ENCODE data around the gene POU2F2. TPM values are rescaled to one million over a fixed set of nuclear protein-coding genes. Genes with fewer than 3 reads are reported as not detected.

POU2F2 gene
- total RNA-seq, 5 donors from 2014 or later (not counting 1 experiment from before 2014, with no cell fraction given) = 27.9 to 71.7 (median 59.5) TPM

GRCh38 chr19:42152910-42153671, 20.8 kb upstream of the POU2F2 start:
- H3K27me3 Mint-ChIP-seq = peaks cover 0 to 5% of the 10 kb centered on the region in 2 donors
- no peak for ATAC-seq (replicated peaks in 1 of 4)
- CTCF ChIA-PET = interaction anchor here in 1 of 2 donors (0.5 kb wide), 1 partner anchor 164 kb away, joined by 7 read pairs; no protein-coding TSS in a partner anchor
- Histone ChIP-seq H3K27me3 (replicated peaks in 1 of 2; ENCODE audit: control insufficient read depth in 2 of 2, extremely low read depth in 1 of 2, insufficient read depth in 2 of 2, low read length in 1 of 2) (peaks cover 0 to 24% of the 10 kb centered on the region in 2 experiments), H3K4me3 (ENCODE audit: control insufficient read depth in 1 of 2, extremely low read depth in 1 of 2, low read length in 1 of 2) (no peak overlapping the region), H3K9me3 (no peaks in the 10 kb centered on the region), H3K36me3 (ENCODE audit: control insufficient read depth in 2 of 2, extremely low read depth in 1 of 2, insufficient read depth in 1 of 2, low read length in 1 of 2) (no peaks in the 10 kb centered on the region), H3K4me1 (ENCODE audit: control insufficient read depth in 1 of 2, extremely low read depth in 1 of 2, insufficient read depth in 2 of 2, low read length in 2 of 2) (peaks cover 21 to 30% of the 10 kb centered on the region in 2 experiments), H3K27ac (ENCODE audit: low read length) (no peak overlapping the region)
- no peak overlapping the region for H3K27ac Mint-ChIP-seq
- H3K4me3 Mint-ChIP-seq = no peak overlapping the region
- WGBS (ENCODE audit: insufficient coverage) = 93% methylated on average over 21 of the region's 25 CpGs
- no peaks in the 10 kb centered on the region for H3K9me3 Mint-ChIP-seq
- H3K4me1 Mint-ChIP-seq = peaks cover 33 to 38% (median 34%) of the 10 kb centered on the region in 3 donors
- POLR2A ChIA-PET = interaction anchor here in 1 of 2 donors (0.6 kb wide), 1 partner anchor 12 kb away, joined by 16 read pairs; no protein-coding TSS in a partner anchor
- DNase-seq = no peak
- peaks cover 16% of the 10 kb centered on the region for H3K36me3 Mint-ChIP-seq

DNA sequence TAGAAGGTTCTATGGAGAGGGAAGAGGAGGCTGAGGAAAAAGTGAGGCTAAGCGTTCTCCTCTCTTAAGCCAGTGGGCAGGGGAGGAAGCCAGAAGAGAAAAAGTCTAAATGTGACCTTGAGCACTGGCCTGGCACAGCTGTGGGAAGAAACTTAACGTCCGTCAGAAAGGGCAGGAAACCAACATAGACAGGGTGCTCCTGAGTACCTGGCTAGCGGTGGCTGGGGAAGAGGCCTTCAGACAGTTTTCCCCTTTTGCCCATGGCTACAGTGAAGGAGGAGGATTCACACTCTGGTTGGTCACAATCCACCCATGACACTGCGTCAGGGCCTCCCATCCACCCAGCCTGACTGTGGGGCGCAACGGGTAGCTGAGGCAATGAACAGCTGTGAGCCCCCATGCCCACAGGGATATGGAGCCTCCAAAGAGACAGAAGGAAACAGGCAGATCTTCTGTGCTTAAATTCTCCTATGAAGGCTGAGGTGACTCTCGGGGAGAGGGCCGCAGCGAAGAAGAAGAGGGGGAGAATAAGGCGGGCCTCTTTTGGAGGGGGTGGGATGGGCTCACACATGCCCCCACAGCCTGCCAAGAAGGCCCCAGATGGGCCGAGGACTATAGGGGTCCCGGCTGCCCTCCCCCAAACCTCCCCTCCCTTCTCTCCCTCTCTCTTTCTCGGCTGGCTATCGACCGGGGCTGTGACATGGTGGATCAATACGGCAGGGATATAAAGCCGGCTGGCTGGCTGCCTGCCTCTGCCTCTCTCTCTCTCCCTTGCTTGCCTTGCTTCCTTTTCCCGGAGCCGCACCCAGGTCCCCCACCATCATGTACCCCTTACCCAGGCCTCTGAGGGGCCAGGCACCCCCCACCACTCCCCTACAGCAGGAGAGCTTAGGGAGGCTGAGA, 19.8 kb upstream of the POU2F2 start:
- CTCF ChIA-PET = no interaction called here

GRCh38 chr19:42150911-42151361, 18.7 kb upstream of the POU2F2 start:
- Histone ChIP-seq H3K27ac (ENCODE audit: low read length) (no peak overlapping the region), H3K4me1 (ENCODE audit: control insufficient read depth in 1 of 2, extremely low read depth in 1 of 2, insufficient read depth in 2 of 2, low read length in 2 of 2) (peaks cover 28 to 38% of the 10 kb centered on the region in 2 experiments), H3K4me3 (ENCODE audit: control insufficient read depth in 1 of 2, extremely low read depth in 1 of 2, low read length in 1 of 2) (no peak overlapping the region), H3K27me3 (replicated peaks in 1 of 2; ENCODE audit: control insufficient read depth in 2 of 2, extremely low read depth in 1 of 2, insufficient read depth in 2 of 2, low read length in 1 of 2) (peaks cover 0 to 24% of the 10 kb centered on the region in 2 experiments), H3K9me3 (no peaks in the 10 kb centered on the region), H3K36me3 (ENCODE audit: control insufficient read depth in 2 of 2, extremely low read depth in 1 of 2, insufficient read depth in 1 of 2, low read length in 1 of 2) (no peaks in the 10 kb centered on the region)
- Mint-ChIP-seq H3K27me3 (peaks cover 0 to 5% of the 10 kb centered on the region in 2 donors), H3K4me3 (no peak overlapping the region), H3K27ac (no peak overlapping the region), H3K4me1 (peaks cover 38 to 40% (median 39%) of the 10 kb centered on the region in 3 donors), H3K9me3 (no peaks in the 10 kb centered on the region), H3K36me3 (peaks cover 16% of the 10 kb centered on the region)
- ATAC-seq (replicated peaks in 1 of 4) (no peak), DNase-seq (no peak)
- ChIA-PET CTCF (no interaction called here), POLR2A (no interaction called here)
- WGBS (ENCODE audit: insufficient coverage) = 100% methylated on average over 1 of the region's 9 CpGs

More for the DNA sequence above, 19.8 kb upstream of the POU2F2 start:
- Mint-ChIP-seq H3K9me3 (no peaks in the 10 kb centered on the region), H3K4me3 (no peak overlapping the region), H3K36me3 (peaks cover 11% of the 10 kb centered on the region), H3K27ac (no peak overlapping the region), H3K4me1 (peaks cover 38 to 40% (median 39%) of the 10 kb centered on the region in 3 donors), H3K27me3 (peaks cover 0 to 5% of the 10 kb centered on the region in 2 donors)
- no peaks in the 10 kb centered on the region for H3K36me3 ChIP-seq (ENCODE audit: control insufficient read depth in 2 of 2, extremely low read depth in 1 of 2, insufficient read depth in 1 of 2, low read length in 1 of 2)
- POLR2A ChIA-PET = no interaction called here
- 92% methylated on average over 11 of the region's 20 CpGs for WGBS (ENCODE audit: insufficient coverage)
- H3K4me1 ChIP-seq (ENCODE audit: control insufficient read depth in 1 of 2, extremely low read depth in 1 of 2, insufficient read depth in 2 of 2, low read length in 2 of 2) = peaks cover 28 to 38% of the 10 kb centered on the region in 2 experiments
- ATAC-seq (replicated peaks in 1 of 4) = no peak
- no peak for DNase-seq
- H3K4me3 ChIP-seq (ENCODE audit: control insufficient read depth in 1 of 2, extremely low read depth in 1 of 2, low read length in 1 of 2) = no peak overlapping the region
- H3K27me3 ChIP-seq (replicated peaks in 1 of 2; ENCODE audit: control insufficient read depth in 2 of 2, extremely low read depth in 1 of 2, insufficient read depth in 2 of 2, low read length in 1 of 2) = peaks cover 0 to 24% of the 10 kb centered on the region in 2 experiments
- no peak overlapping the region for H3K27ac ChIP-seq (ENCODE audit: low read length)
- H3K9me3 ChIP-seq = no peaks in the 10 kb centered on the region

DNA sequence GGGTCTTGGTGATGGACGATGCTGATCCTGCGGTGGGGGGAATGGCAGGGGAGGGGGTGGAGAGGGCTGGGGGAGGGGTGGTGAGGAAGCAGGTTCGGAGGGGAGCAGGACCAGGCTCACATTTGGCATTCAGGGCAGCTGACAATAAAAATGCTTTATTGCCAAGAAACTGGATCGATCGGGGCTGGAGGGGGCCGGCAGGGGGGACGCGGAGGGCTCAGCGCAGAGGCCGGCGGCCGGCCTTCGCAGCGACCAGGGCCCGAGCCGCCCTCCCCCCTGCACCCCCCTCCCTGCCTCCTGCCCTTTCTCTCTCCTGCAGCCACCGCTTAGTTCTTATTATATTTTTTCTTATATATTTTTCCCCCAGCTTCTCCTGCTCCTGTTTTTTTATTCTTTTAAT, 18.1 kb upstream of the POU2F2 start:
- peaks cover 34 to 35% (median 35%) of the 10 kb centered on the region in 3 donors for H3K4me1 Mint-ChIP-seq
- H3K27me3 ChIP-seq (replicated peaks in 1 of 2; ENCODE audit: control insufficient read depth in 2 of 2, extremely low read depth in 1 of 2, insufficient read depth in 2 of 2, low read length in 1 of 2) = peaks cover 0 to 24% of the 10 kb centered on the region in 2 experiments
- ATAC-seq (replicated peaks in 1 of 4) (no peak), DNase-seq (no peak)
- H3K27ac Mint-ChIP-seq = no peak overlapping the region
- ChIA-PET CTCF (interaction anchor here (0.6 to 0.7 kb wide), 2 partner anchors 10 to 170 kb away, joined by 3 to 4 read pairs; no protein-coding TSS in a partner anchor), POLR2A (no interaction called here)
- H3K27me3 Mint-ChIP-seq = peaks cover 0 to 5% of the 10 kb centered on the region in 2 donors
- H3K4me3 Mint-ChIP-seq = no peak overlapping the region
- peaks cover 28 to 35% of the 10 kb centered on the region in 2 experiments for H3K4me1 ChIP-seq (ENCODE audit: control insufficient read depth in 1 of 2, extremely low read depth in 1 of 2, insufficient read depth in 2 of 2, low read length in 2 of 2)
- no peaks in the 10 kb centered on the region for H3K36me3 ChIP-seq (ENCODE audit: control insufficient read depth in 2 of 2, extremely low read depth in 1 of 2, insufficient read depth in 1 of 2, low read length in 1 of 2)
- no peaks in the 10 kb centered on the region for H3K9me3 Mint-ChIP-seq
- 73% methylated on average over 2 of the region's 17 CpGs for whole genome bisulfite sequencing (ENCODE audit: insufficient coverage)
- no peak overlapping the region for H3K4me3 ChIP-seq (ENCODE audit: control insufficient read depth in 1 of 2, extremely low read depth in 1 of 2, low read length in 1 of 2)
- peaks cover 17% of the 10 kb centered on the region for H3K36me3 Mint-ChIP-seq
- H3K27ac ChIP-seq (ENCODE audit: low read length) = no peak overlapping the region
- H3K9me3 ChIP-seq = no peaks in the 10 kb centered on the region

- Histone ChIP-seq H3K36me3 (ENCODE audit: control insufficient read depth in 2 of 2, extremely low read depth in 1 of 2, insufficient read depth in 1 of 2, low read length in 1 of 2) (no peaks in the 10 kb centered on the region), H3K9me3 (no peaks in the 10 kb centered on the region), H3K27ac (ENCODE audit: low read length) (no peak overlapping the region), H3K27me3 (replicated peaks in 1 of 2; ENCODE audit: control insufficient read depth in 2 of 2, extremely low read depth in 1 of 2, insufficient read depth in 2 of 2, low read length in 1 of 2) (peaks cover 0 to 24% of the 10 kb centered on the region in 2 experiments), H3K4me3 (ENCODE audit: control insufficient read depth in 1 of 2, extremely low read depth in 1 of 2, low read length in 1 of 2) (no peak overlapping the region), H3K4me1 (ENCODE audit: control insufficient read depth in 1 of 2, extremely low read depth in 1 of 2, insufficient read depth in 2 of 2, low read length in 2 of 2) (peaks cover 23 to 27% of the 10 kb centered on the region in 2 experiments)
- Mint-ChIP-seq H3K36me3 (peaks cover 21% of the 10 kb centered on the region), H3K4me3 (peak overlapping the region in 1 of 3 donors; percentile 7), H3K9me3 (no peaks in the 10 kb centered on the region), H3K27me3 (peaks cover 0 to 5% of the 10 kb centered on the region in 2 donors), H3K4me1 (peaks cover 27 to 28% (median 27%) of the 10 kb centered on the region in 3 donors), H3K27ac (no peak overlapping the region)
- ATAC-seq (replicated peaks in 1 of 4) = no peak
- ChIA-PET CTCF (interaction anchor here (0.6 to 0.7 kb wide), 2 partner anchors 9 to 170 kb away, joined by 3 to 4 read pairs; no protein-coding TSS in a partner anchor), POLR2A (no interaction called here)
- DNase-seq = no peak
- whole genome bisulfite sequencing (ENCODE audit: insufficient coverage) = 86% methylated on average over 3 of the region's 5 CpGs
Observed at GRCh38 chr19:42149447-42150202, 17.4 kb upstream of the POU2F2 start.

All from T-cell (primary cell).